HCT116 (cell line): ENCODE measurements around the gene COL20A1.

Experiments used
- EZH2 ChIP-seq: fragments of 200-600 bp; sonication (generic); IDR thresholded peaks from 2 replicates; pipeline ENCODE4 v1.6.1; 2017; ENCODE audit warnings: antibody characterized with exemption, mixed run types
- POLR2A ChIP-seq: IDR thresholded peaks from 2 replicates; pipeline ENCODE4 v1.7.0; 2011; ENCODE audit warnings: borderline replicate concordance; ENCODE audit not compliant: insufficient read depth, insufficient read length; ENCODE audit errors: extremely low read depth
- YY1 ChIP-seq: IDR thresholded peaks from 2 replicates; pipeline ENCODE4 v1.6.1; 2011; ENCODE audit warnings: low read length, low read depth, moderate library complexity, mild to moderate bottlenecking; ENCODE audit not compliant: insufficient replicate concordance; ENCODE audit errors: extremely low read depth
- TF ChIP-seq, protein P1 (sequence below), 3 experiments: fragments of 200-600 bp in 1 of 3; sonication (generic) in 1 of 3; IDR thresholded peaks in 2 of 3; conservative IDR thresholded peaks in 1 of 3; 2 replicates each; pipeline ENCODE4 v1.5.1; 2012 to 2017; ENCODE audit warnings: low read depth in 2 of 3, low read length in 2 of 3, antibody characterized with exemption in 1 of 3, borderline replicate concordance in 1 of 3, control low read depth in 1 of 3, mild to moderate bottlenecking in 1 of 3, mixed read lengths in 1 of 3, mixed run types in 1 of 3, moderate library complexity in 1 of 3; ENCODE audit not compliant: insufficient read depth in 1 of 3

DNA sequence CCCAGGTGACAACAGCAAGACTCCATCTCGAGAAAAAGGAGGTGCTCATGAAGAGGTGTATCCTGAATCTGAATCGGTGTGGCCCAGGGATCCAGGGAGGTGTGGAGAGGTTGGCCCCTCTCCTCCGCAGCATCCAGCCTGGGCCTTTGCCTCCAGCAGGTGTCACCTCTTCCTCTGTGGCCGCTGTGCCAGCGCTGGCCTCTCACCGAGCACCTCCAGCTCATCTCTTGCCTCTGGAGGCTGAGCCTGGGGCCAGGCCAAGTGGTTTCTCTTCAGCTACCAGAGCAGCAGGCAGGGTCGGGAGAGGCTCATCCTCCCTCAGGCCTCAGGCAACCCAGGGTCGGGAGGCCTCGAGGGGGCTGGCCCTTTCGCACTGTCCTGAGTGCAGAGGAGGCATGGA, 1.2 kb upstream of the COL20A1 start:
- no peak for TF ChIP-seq EZH2
- no peak for TF ChIP-seq YY1
- TF ChIP-seq, protein P1, sequence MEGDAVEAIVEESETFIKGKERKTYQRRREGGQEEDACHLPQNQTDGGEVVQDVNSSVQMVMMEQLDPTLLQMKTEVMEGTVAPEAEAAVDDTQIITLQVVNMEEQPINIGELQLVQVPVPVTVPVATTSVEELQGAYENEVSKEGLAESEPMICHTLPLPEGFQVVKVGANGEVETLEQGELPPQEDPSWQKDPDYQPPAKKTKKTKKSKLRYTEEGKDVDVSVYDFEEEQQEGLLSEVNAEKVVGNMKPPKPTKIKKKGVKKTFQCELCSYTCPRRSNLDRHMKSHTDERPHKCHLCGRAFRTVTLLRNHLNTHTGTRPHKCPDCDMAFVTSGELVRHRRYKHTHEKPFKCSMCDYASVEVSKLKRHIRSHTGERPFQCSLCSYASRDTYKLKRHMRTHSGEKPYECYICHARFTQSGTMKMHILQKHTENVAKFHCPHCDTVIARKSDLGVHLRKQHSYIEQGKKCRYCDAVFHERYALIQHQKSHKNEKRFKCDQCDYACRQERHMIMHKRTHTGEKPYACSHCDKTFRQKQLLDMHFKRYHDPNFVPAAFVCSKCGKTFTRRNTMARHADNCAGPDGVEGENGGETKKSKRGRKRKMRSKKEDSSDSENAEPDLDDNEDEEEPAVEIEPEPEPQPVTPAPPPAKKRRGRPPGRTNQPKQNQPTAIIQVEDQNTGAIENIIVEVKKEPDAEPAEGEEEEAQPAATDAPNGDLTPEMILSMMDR (IDR thresholded peaks at IDR 0.05 in 2 of 3, conservative IDR thresholded peaks at IDR 0.05 in 1 of 3; ENCODE audit: borderline replicate concordance in 1 of 3, insufficient read depth in 1 of 3, low read depth in 2 of 3, low read length in 2 of 3): no peak
- no peak for TF ChIP-seq POLR2A
